MCF 10A (cell line): ENCODE measurements around the gene EHD2. TPM values are rescaled to one million over a fixed set of nuclear protein-coding genes. Genes with fewer than 3 reads are reported as not detected.
"Not testable (repeated sequence)": the region's sequence is repeated elsewhere in the genome, so short reads cannot be mapped to it uniquely, and the experiment has no call there.

ENCODE experiments used
- BruUV-seq: library from RNA; stranded (reverse); fragments of 400-500 nt; replicated peaks from 2 replicates; lab custom pipeline; 2021; lab: Mats Ljungman, UMichigan
- CTCF ChIA-PET: fragments of 300-600 bp; sonication (Branson Sonifier 250); formaldehyde crosslinking; extraction: SDS; loops from one replicate; lab custom pipeline; 2021; ENCODE audit warnings: antibody characterized with exemption, inconsistent platforms; lab: Yijun Ruan, JAX
- POLR2A ChIA-PET: fragments of 300-600, 350-650 bp; sonication (Branson Sonifier 250); formaldehyde crosslinking; extraction: SDS; loops from one replicate; lab custom pipeline; 2020; ENCODE audit warnings: antibody characterized with exemption, inconsistent platforms; lab: Yijun Ruan, JAX
- DNase-seq: peaks from one replicate; pipeline ENCODE4 v3.0.0-alpha.2; 2018; ENCODE audit not compliant: unreplicated experiment
- H3K27ac Mint-ChIP-seq: one replicate; pipeline ENCODE4 v1.8.0; 2022; ENCODE audit warnings: mild to moderate bottlenecking, low read depth, mixed read lengths; ENCODE audit not compliant: unreplicated experiment
- H3K27me3 Mint-ChIP-seq: one replicate; pipeline ENCODE4 v1.8.0; 2022; ENCODE audit warnings: mixed read lengths; ENCODE audit not compliant: insufficient read depth, unreplicated experiment
- H3K36me3 Mint-ChIP-seq: one replicate; pipeline ENCODE4 v1.8.0; 2022; ENCODE audit warnings: mild to moderate bottlenecking, moderate library complexity, mixed read lengths; ENCODE audit not compliant: insufficient read depth, unreplicated experiment
- H3K4me1 Mint-ChIP-seq: one replicate; pipeline ENCODE4 v1.8.0; 2022; ENCODE audit warnings: mixed read lengths; ENCODE audit not compliant: insufficient read depth, unreplicated experiment
- H3K4me3 Mint-ChIP-seq: one replicate; pipeline ENCODE4 v1.8.0; 2022; ENCODE audit warnings: mild to moderate bottlenecking, moderate library complexity, mixed read lengths; ENCODE audit not compliant: unreplicated experiment
- H3K9me3 Mint-ChIP-seq: one replicate; pipeline ENCODE4 v1.8.0; 2022; ENCODE audit warnings: mixed read lengths; ENCODE audit not compliant: unreplicated experiment
- CTCF ChIP-seq: fragments of 200-600 bp; IDR thresholded peaks from one replicate; pipeline ENCODE4 v1.8.0; 2022; ENCODE audit warnings: antibody characterized with exemption, mild to moderate bottlenecking; ENCODE audit not compliant: unreplicated experiment
- intact Hi-C: fragments of 100-400 bp; cut with micrococcal nuclease; formaldehyde crosslinking; loops from 2 replicates; pipeline ENCODE4 v1.14.1; 2022
- total RNA-seq: library from RNA; stranded (reverse); gene quantifications from 2 replicates; pipeline ENCODE4 v1.2.3, GENCODE V29; 2022

EHD2 gene
- total RNA-seq, 1 experiment from 2014 or later, result 88.8 TPM

GRCh38 chr19:47714339-47714738 is 1.1 kb downstream of the EHD2 start:
- Mint-ChIP-seq H3K4me1 (peaks cover 34% of the 10 kb centered on the region), H3K27me3 (no peaks in the 10 kb centered on the region), H3K27ac (peak overlapping the region; percentile 62), H3K36me3 (peaks cover 50% of the 10 kb centered on the region), H3K4me3 (peak overlapping the region; percentile 90), H3K9me3 (no peaks in the 10 kb centered on the region)
- no peak for DNase-seq
- POLR2A ChIA-PET, result interaction anchor here (0.8 to 13.6 kb wide), 9 partner anchors 10 to 279 kb away, joined by 3 to 259 read pairs (median 9); partner anchors contain the start of gene NOP53
- intact Hi-C loops, result loop anchor here (5.0 kb wide), 1 partner anchor 148 kb away; no protein-coding TSS in a partner anchor
- TSS peak; percentile 65 for BruUV-seq
- TF ChIP-seq CTCF, result no peak
- CTCF ChIA-PET, result interaction anchor here (0.7 to 5.2 kb wide), 11 partner anchors 10 to 286 kb away, joined by 3 to 78 read pairs (median 6); partner anchors contain the start of gene NOP53

GRCh38 chr19:47714855-47715254 is 1.6 kb downstream of the EHD2 start:
- H3K27me3 Mint-ChIP-seq, H3K27ac Mint-ChIP-seq, BruUV-seq, H3K9me3 Mint-ChIP-seq, DNase-seq: not testable (repeated sequence)
- CTCF ChIA-PET, result interaction anchor here (0.7 to 5.2 kb wide), 6 partner anchors 10 to 287 kb away, joined by 3 to 78 read pairs (median 5); partner anchors contain the start of gene NOP53
- intact Hi-C loops, result loop anchor here (5.0 kb wide), 1 partner anchor 147 kb away; no protein-coding TSS in a partner anchor
- Mint-ChIP-seq H3K4me3 (peak overlapping the region; percentile 90), H3K4me1 (peaks cover 37% of the 10 kb centered on the region), H3K36me3 (peaks cover 51% of the 10 kb centered on the region)
- POLR2A ChIA-PET, result interaction anchor here (2.5 to 13.6 kb wide), 5 partner anchors 10 to 115 kb away, joined by 9 to 259 read pairs (median 34); partner anchors contain the start of gene NOP53

GRCh38 chr19:47716270-47716937 is 3.2 kb downstream of the EHD2 start:
- POLR2A ChIA-PET, result interaction anchor here (3.3 to 13.6 kb wide), 4 partner anchors 8 to 29 kb away, joined by 29 to 259 read pairs (median 47); partner anchors contain the start of gene NOP53
- H3K4me1 Mint-ChIP-seq, result peaks cover 48% of the 10 kb centered on the region
- peak overlapping the region; percentile 5 for H3K4me3 Mint-ChIP-seq
- no peaks in the 10 kb centered on the region for H3K27me3 Mint-ChIP-seq
- BruUV-seq, result no TSS peak
- H3K36me3 Mint-ChIP-seq, result peaks cover 66% of the 10 kb centered on the region
- DNase-seq, result no peak
- CTCF ChIA-PET, result interaction anchor here (0.6 to 1.5 kb wide), 6 partner anchors 17 to 283 kb away, joined by 3 to 6 read pairs (median 3); no protein-coding TSS in a partner anchor
- no peaks in the 10 kb centered on the region for H3K9me3 Mint-ChIP-seq
- no peak overlapping the region for H3K27ac Mint-ChIP-seq
- TF ChIP-seq CTCF, result no peak
- intact Hi-C loops, result no loop called here

- Mint-ChIP-seq H3K27ac (peak overlapping the region; percentile 77), H3K4me3 (peak overlapping the region; percentile 63), H3K36me3 (peaks cover 81% of the 10 kb centered on the region), H3K4me1 (peaks cover 48% of the 10 kb centered on the region)
- not testable (repeated sequence) for H3K27me3 Mint-ChIP-seq, H3K9me3 Mint-ChIP-seq, BruUV-seq, DNase-seq
- CTCF ChIA-PET, result interaction anchor here (0.7 to 1.3 kb wide), 3 partner anchors 11 to 1336 kb away, joined by 3 to 4 read pairs (median 4); no protein-coding TSS in a partner anchor
- intact Hi-C loops, result loop anchor here (1.0 kb wide), 2 partner anchors 11 to 25 kb away; no protein-coding TSS in a partner anchor
- POLR2A ChIA-PET, result interaction anchor here (0.7 to 13.6 kb wide), 9 partner anchors 12 to 486 kb away, joined by 3 to 259 read pairs (median 4); partner anchors contain the start of gene NOP53
Measured at GRCh38 chr19:47718415-47719046, 5.3 kb downstream of the EHD2 start.
